SU-DHL-6 (cell line): ENCODE measurements around the gene MAP7.

ENCODE experiments used
- H2AFZ ChIP-seq: fragments of 200-600 bp; sonication (generic); 2 replicates; pipeline ENCODE4 v1.6.1; 2014; ENCODE audit warnings: low read depth, mild to moderate bottlenecking, moderate library complexity, mixed read lengths, antibody characterized with exemption, low read length; ENCODE audit not compliant: severe bottlenecking
- H3F3A ChIP-seq: fragments of 200-600 bp; shearing (Covaris generic); 2 replicates; pipeline ENCODE4 v1.6.0; 2016; ENCODE audit warnings: antibody characterized with exemption, mild to moderate bottlenecking; ENCODE audit not compliant: insufficient read depth
- H3K27ac ChIP-seq: fragments of 200-600 bp; sonication (generic); 2 replicates; pipeline ENCODE4 v1.5.1; 2016; ENCODE audit warnings: low read depth, mild to moderate bottlenecking, low read length, moderate library complexity, mixed read lengths
- H3K27me3 ChIP-seq: fragments of 200-600 bp; sonication (generic), shearing (Covaris generic); 2 replicates; pipeline ENCODE4 v1.6.0; 2014; ENCODE audit warnings: mild to moderate bottlenecking, low read length
- H3K36me3 ChIP-seq: fragments of 200-600 bp; sonication (generic); 2 replicates; pipeline ENCODE4 v1.6.1; 2014; ENCODE audit warnings: mild to moderate bottlenecking, low read length, mixed read lengths
- H3K4me2 ChIP-seq: fragments of 300-600, 200-600 bp; shearing (Covaris generic), sonication (generic); 2 replicates; pipeline ENCODE4 v1.6.0; 2014; ENCODE audit warnings: low read length, low read depth, mild to moderate bottlenecking; ENCODE audit not compliant: poor library complexity, severe bottlenecking
- H3K4me3 ChIP-seq: fragments of 200-600 bp; sonication (generic); 2 replicates; pipeline ENCODE4 v1.5.1; 2014; ENCODE audit warnings: antibody characterized with exemption, low read length, mild to moderate bottlenecking, mixed read lengths; ENCODE audit not compliant: insufficient read depth, poor library complexity, severe bottlenecking
- H3K79me2 ChIP-seq: fragments of 200-600 bp; sonication (generic); 2 replicates; pipeline ENCODE4 v1.6.1; 2014; ENCODE audit warnings: mild to moderate bottlenecking, low read length, moderate library complexity; ENCODE audit not compliant: insufficient read depth
- H3K9ac ChIP-seq: fragments of 200-600 bp; sonication (generic); 2 replicates; pipeline ENCODE4 v1.7.0; 2014; ENCODE audit warnings: mild to moderate bottlenecking, low read length
- H3K9me2 ChIP-seq: fragments of 200-600 bp; sonication (generic); replicated peaks from 2 replicates; pipeline ENCODE4 v1.6.1; 2014; ENCODE audit warnings: low read length; ENCODE audit not compliant: insufficient read depth
- H3K9me3 ChIP-seq: fragments of 200-600 bp; sonication (generic); 2 replicates; pipeline ENCODE4 v1.6.1; 2014; ENCODE audit warnings: low read length, mixed read lengths; ENCODE audit not compliant: insufficient read depth
- H4K20me1 ChIP-seq: fragments of 200-600 bp; sonication (generic); 2 replicates; pipeline ENCODE4 v1.6.1; 2014; ENCODE audit warnings: low read depth, mild to moderate bottlenecking, antibody characterized with exemption, low read length, moderate library complexity, mixed read lengths
- CTCF ChIP-seq: fragments of 200-600 bp; sonication (generic); IDR thresholded peaks from one replicate; pipeline ENCODE4 v1.5.1; 2017; ENCODE audit warnings: antibody characterized with exemption, mild to moderate bottlenecking, low read length, moderate library complexity; ENCODE audit not compliant: insufficient read depth, poor library complexity, severe bottlenecking
- EZH2phosphoT487 ChIP-seq: fragments of 200-600 bp; sonication (generic), shearing (Covaris generic); conservative IDR thresholded peaks from 2 replicates; pipeline ENCODE4 v1.6.1; 2018; ENCODE audit warnings: mild to moderate bottlenecking, antibody characterized with exemption, low read length, moderate library complexity, mixed read lengths

MAP7 gene

GRCh38 chr6:136317021-136317694 is 233.1 kb downstream of the MAP7 start:
- H3K4me2 ChIP-seq: no peak overlapping the region
- TF ChIP-seq EZH2phosphoT487 (no peak), CTCF (peak; percentile 49)
- H4K20me1 ChIP-seq: no peaks in the 10 kb centered on the region
- H3K27ac ChIP-seq: no peak overlapping the region
- H3K79me2 ChIP-seq: no peaks in the 10 kb centered on the region
- H3K9me3 ChIP-seq: no peaks in the 10 kb centered on the region
- H3K9ac ChIP-seq: no peak overlapping the region
- no peaks in the 10 kb centered on the region for H3K36me3 ChIP-seq
- no peak overlapping the region for H2AFZ ChIP-seq
- H3K9me2 ChIP-seq: no peaks in the 10 kb centered on the region
- H3K4me3 ChIP-seq: no peak overlapping the region
- no peaks in the 10 kb centered on the region for H3F3A ChIP-seq
- H3K27me3 ChIP-seq: no peaks in the 10 kb centered on the region

GRCh38 chr6:136315594-136315993 is 234.6 kb downstream of the MAP7 start:
- no peaks in the 10 kb centered on the region for H3K27me3 ChIP-seq
- no peaks in the 10 kb centered on the region for H3K9me3 ChIP-seq
- H3K27ac ChIP-seq: no peak overlapping the region
- no peaks in the 10 kb centered on the region for H3K36me3 ChIP-seq
- H2AFZ ChIP-seq: no peak overlapping the region
- no peaks in the 10 kb centered on the region for H3K79me2 ChIP-seq
- no peaks in the 10 kb centered on the region for H4K20me1 ChIP-seq
- no peak overlapping the region for H3K4me3 ChIP-seq
- no peak for TF ChIP-seq EZH2phosphoT487
- no peak for TF ChIP-seq CTCF
- no peaks in the 10 kb centered on the region for H3K9me2 ChIP-seq
- no peak overlapping the region for H3K9ac ChIP-seq
- no peak overlapping the region for H3K4me2 ChIP-seq
- no peaks in the 10 kb centered on the region for H3F3A ChIP-seq

DNA sequence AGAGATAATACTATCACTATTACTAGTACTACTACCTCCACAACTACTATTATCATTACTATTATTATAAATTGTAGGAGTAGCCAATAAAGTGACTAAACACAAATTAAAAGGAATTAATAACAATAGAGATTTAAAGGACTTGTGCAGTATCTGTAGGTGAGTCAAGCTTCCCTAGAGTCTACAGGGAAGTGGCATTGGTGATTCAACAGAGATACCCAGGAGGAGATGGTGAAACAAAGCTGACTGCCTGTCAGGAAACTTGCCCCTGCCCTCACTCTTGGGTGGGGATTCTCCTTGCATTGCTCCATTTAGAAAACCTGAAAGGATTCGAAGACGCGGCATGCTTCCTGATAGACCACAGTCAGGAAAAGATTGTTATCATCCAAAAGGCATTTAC is 237.2 kb downstream of the MAP7 start:
- no peaks in the 10 kb centered on the region for H3K27me3 ChIP-seq
- H4K20me1 ChIP-seq: no peaks in the 10 kb centered on the region
- TF ChIP-seq EZH2phosphoT487 (no peak), CTCF (no peak)
- H3K79me2 ChIP-seq: no peaks in the 10 kb centered on the region
- H3K36me3 ChIP-seq: no peaks in the 10 kb centered on the region
- no peak overlapping the region for H2AFZ ChIP-seq
- H3F3A ChIP-seq: no peaks in the 10 kb centered on the region
- no peak overlapping the region for H3K27ac ChIP-seq
- no peak overlapping the region for H3K4me2 ChIP-seq
- no peaks in the 10 kb centered on the region for H3K9me3 ChIP-seq
- no peaks in the 10 kb centered on the region for H3K9me2 ChIP-seq
- H3K9ac ChIP-seq: no peak overlapping the region
- H3K4me3 ChIP-seq: no peak overlapping the region
